Ascending aorta (tissue), 2 donors: ENCODE data around the gene PDE4B. TPM values are rescaled to one million over a fixed set of nuclear protein-coding genes. Genes with fewer than 3 reads are reported as not detected.

Experiments used
- DNase-seq, 2 donors: peaks; one replicate each; pipeline ENCODE4 v3.0.0-alpha.2; 2019; ENCODE audit warnings: low spot score in 2 of 2
- H3K27ac ChIP-seq, 2 donors: fragments of 200-600 bp; sonication (generic); one replicate each; pipeline ENCODE4 v1.5.1; 2016 to 2017; ENCODE audit warnings: mild to moderate bottlenecking in 1 of 2
- H3K27me3 ChIP-seq: fragments of 200-600 bp; sonication (generic); one replicate; pipeline ENCODE4 v1.5.1; 2017
- H3K36me3 ChIP-seq, 2 donors: fragments of 200-600 bp; sonication (generic); one replicate each; pipeline ENCODE4 v1.5.1; 2016
- H3K4me1 ChIP-seq, 2 donors: fragments of 200-600 bp; sonication (generic); one replicate each; pipeline ENCODE4 v1.5.1; 2016 to 2017; ENCODE audit warnings: mild to moderate bottlenecking in 1 of 2
- H3K4me3 ChIP-seq, 2 donors: fragments of 200-600 bp; sonication (generic); one replicate each; pipeline ENCODE4 v1.5.1; 2016 to 2017; ENCODE audit warnings: mild to moderate bottlenecking in 1 of 2
- H3K9me3 ChIP-seq, 2 donors: fragments of 200-600 bp; sonication (generic); one replicate each; pipeline ENCODE4 v1.5.1; 2016
- intact Hi-C: fragments of 100-400 bp; cut with DNase I; formaldehyde crosslinking; loops from one replicate; pipeline ENCODE4 v1.15.1; 2023
- total RNA-seq: library from RNA; depleted of rRNA; stranded (reverse); fragments of >200 nt; gene quantifications from one replicate; pipeline ENCODE4 v1.1.0, GENCODE V29; 2016
- TF ChIP-seq, protein P1 (sequence below), 3 experiments: fragments of 200-600 bp in 2 of 3; fragments of 450-650 bp in 1 of 3; sonication (generic) in 2 of 3; IDR thresholded peaks; one replicate each; pipeline ENCODE4 v1.5.1; 2016 to 2019; ENCODE audit warnings: antibody characterized with exemption in 3 of 3, mild to moderate bottlenecking in 1 of 3, moderate library complexity in 1 of 3

The PDE4B gene
- total RNA-seq, 1 donor from 2014 or later, result 4.5 TPM

DNA sequence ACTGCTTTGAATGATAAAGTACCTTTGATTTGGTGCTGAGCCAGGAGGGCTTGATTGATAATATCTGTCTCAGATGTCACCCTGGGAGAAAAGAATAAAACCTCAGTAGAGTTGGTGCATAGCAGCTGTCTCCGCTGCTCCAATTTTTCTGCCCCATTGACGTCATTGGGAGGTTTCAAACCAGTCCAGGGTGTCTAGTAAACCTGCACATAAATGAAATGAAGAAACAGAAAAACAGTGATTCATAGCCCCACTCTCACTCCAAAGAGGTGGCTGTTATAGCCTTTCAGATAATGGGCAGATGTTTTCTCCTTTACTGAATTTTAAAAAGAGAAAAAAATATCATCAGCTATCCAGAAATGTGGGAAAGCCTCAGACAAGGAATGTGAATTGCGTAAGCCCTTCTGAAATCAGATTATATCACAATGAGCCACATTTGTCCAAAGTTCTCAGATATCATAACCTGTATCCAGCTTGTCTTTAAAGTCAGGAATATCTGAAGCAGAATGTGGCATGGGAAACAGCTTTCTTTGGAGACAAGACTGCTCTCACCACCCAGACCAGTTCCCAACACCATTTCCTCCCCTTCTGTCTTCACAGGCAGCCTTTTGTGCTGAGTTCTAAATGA, 390.0 kb downstream of the PDE4B start:
- TF ChIP-seq, protein P1, sequence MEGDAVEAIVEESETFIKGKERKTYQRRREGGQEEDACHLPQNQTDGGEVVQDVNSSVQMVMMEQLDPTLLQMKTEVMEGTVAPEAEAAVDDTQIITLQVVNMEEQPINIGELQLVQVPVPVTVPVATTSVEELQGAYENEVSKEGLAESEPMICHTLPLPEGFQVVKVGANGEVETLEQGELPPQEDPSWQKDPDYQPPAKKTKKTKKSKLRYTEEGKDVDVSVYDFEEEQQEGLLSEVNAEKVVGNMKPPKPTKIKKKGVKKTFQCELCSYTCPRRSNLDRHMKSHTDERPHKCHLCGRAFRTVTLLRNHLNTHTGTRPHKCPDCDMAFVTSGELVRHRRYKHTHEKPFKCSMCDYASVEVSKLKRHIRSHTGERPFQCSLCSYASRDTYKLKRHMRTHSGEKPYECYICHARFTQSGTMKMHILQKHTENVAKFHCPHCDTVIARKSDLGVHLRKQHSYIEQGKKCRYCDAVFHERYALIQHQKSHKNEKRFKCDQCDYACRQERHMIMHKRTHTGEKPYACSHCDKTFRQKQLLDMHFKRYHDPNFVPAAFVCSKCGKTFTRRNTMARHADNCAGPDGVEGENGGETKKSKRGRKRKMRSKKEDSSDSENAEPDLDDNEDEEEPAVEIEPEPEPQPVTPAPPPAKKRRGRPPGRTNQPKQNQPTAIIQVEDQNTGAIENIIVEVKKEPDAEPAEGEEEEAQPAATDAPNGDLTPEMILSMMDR (IDR thresholded peaks at IDR 0.05), result no peak
- DNase-seq, result no peak
- Histone ChIP-seq H3K4me3 (no peak overlapping the region), H3K9me3 (no peaks in the 10 kb centered on the region), H3K4me1 (no peaks in the 10 kb centered on the region), H3K36me3 (no peaks in the 10 kb centered on the region), H3K27ac (no peak overlapping the region), H3K27me3 (no peaks in the 10 kb centered on the region)
- intact Hi-C loops, result no loop called here

GRCh38 chr1:66183400-66183799, 390.7 kb downstream of the PDE4B start:
- Histone ChIP-seq H3K4me3 (no peak overlapping the region), H3K4me1 (no peaks in the 10 kb centered on the region), H3K36me3 (no peaks in the 10 kb centered on the region), H3K27ac (no peak overlapping the region), H3K9me3 (no peaks in the 10 kb centered on the region), H3K27me3 (no peaks in the 10 kb centered on the region)
- TF ChIP-seq, protein P1 (IDR thresholded peaks at IDR 0.05), result no peak
- intact Hi-C loops, result no loop called here
- DNase-seq, result no peak

- Histone ChIP-seq H3K9me3 (no peaks in the 10 kb centered on the region), H3K27ac (no peak overlapping the region), H3K36me3 (no peaks in the 10 kb centered on the region), H3K27me3 (no peaks in the 10 kb centered on the region), H3K4me3 (no peak overlapping the region), H3K4me1 (no peaks in the 10 kb centered on the region)
- DNase-seq, result no peak
- TF ChIP-seq, protein P1 (IDR thresholded peaks at IDR 0.05), result no peak
- intact Hi-C loops, result no loop called here
Measured at GRCh38 chr1:66197120-66197519, 404.4 kb downstream of the PDE4B start.

GRCh38 chr1:66197785-66198184, 405.1 kb downstream of the PDE4B start:
- intact Hi-C loops, result no loop called here

DNA sequence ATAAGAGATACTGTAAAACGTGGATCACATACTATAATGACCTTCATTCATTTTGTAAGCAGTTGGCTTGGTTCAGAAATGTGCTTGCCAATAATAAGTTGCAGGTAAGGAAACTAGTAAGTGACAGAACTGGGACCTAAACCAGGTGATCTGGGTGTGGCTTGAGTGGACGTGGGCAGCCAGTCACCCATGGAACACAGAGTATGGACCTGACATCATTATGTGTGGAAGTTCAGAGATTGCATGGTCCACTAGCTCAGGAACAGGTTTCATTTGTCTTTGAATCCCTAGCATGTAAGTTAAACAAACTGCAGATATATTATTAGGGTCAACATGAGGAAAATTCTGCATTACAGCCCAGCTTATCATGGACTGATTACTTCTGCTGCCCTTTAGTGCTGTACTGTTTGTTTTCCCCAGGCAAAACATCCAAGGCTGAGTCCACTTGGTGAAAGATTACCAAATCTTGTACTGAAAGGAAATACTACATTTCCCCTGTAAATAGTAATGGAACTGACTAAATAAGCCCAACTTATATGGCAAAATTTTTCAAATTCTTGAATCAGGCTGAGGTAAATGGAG, 414.0 kb downstream of the PDE4B start:
- no peaks in the 10 kb centered on the region for H3K4me1 ChIP-seq
- intact Hi-C loops, result no loop called here
- H3K27ac ChIP-seq, result no peak overlapping the region
- no peaks in the 10 kb centered on the region for H3K36me3 ChIP-seq
- TF ChIP-seq, protein P1 (IDR thresholded peaks at IDR 0.05), result no peak
- no peaks in the 10 kb centered on the region for H3K27me3 ChIP-seq
- H3K4me3 ChIP-seq, result no peak overlapping the region
- DNase-seq, result no peak
- no peaks in the 10 kb centered on the region for H3K9me3 ChIP-seq

More at GRCh38 chr1:66197785-66198184, 405.1 kb downstream of the PDE4B start:
- Histone ChIP-seq H3K4me1 (no peaks in the 10 kb centered on the region), H3K27ac (no peak overlapping the region), H3K4me3 (no peak overlapping the region), H3K9me3 (no peaks in the 10 kb centered on the region), H3K36me3 (no peaks in the 10 kb centered on the region), H3K27me3 (no peaks in the 10 kb centered on the region)
- TF ChIP-seq, protein P1 (IDR thresholded peaks at IDR 0.05), result no peak
- no peak for DNase-seq
